ENCODE results near the gene OAS1.

- TF ChIP-seq CTCF (IDR thresholded peaks at IDR 0.05; ENCODE audit: extremely low read depth in 1 of 2, insufficient read depth in 1 of 2, low read depth in 1 of 2, low read length in 2 of 2), result no peak
- no peak for TF ChIP-seq JUN (IDR thresholded peaks at IDR 0.05; ENCODE audit: borderline replicate concordance, insufficient read depth, insufficient read length, low read depth)
- no peak for TF ChIP-seq EZH2 (IDR thresholded peaks at IDR 0.05; ENCODE audit: borderline replicate concordance, low read depth, low read length, severe bottlenecking)
- no peak for TF ChIP-seq MAX (IDR thresholded peaks at IDR 0.05; ENCODE audit: insufficient read depth, insufficient read length)
- TF ChIP-seq MYC (IDR thresholded peaks at IDR 0.05; ENCODE audit: low read depth, low read length), result no peak
Measured at GRCh38 chr12:112916270-112916669, 9.5 kb downstream of the OAS1 start.

Data from endothelial cell of umbilical vein (primary cell).